HuH-7 (cell line): ENCODE measurements around the gene YPEL2.
"Not testable (repeated sequence)": the region's sequence is repeated elsewhere in the genome, so short reads cannot be mapped to it uniquely, and the experiment has no call there.

Source experiments
- DNase-seq: peaks from one replicate; pipeline ENCODE4 v3.0.0; 2011; ENCODE audit warnings: low spot score

The YPEL2 gene, protein sequence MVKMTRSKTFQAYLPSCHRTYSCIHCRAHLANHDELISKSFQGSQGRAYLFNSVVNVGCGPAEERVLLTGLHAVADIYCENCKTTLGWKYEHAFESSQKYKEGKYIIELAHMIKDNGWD

GRCh38 chr17:59331129-59331928 is at the start of gene YPEL2:
Gene YPEL2 (plus strand): TSS chr17:59331655. CDS start chr17:59353410, 21,755 bp downstream.
- DNase-seq: peak; percentile 99

GRCh38 chr17:59284317-59284716 is 47.1 kb upstream of the YPEL2 start:
- DNase-seq: no peak

DNA sequence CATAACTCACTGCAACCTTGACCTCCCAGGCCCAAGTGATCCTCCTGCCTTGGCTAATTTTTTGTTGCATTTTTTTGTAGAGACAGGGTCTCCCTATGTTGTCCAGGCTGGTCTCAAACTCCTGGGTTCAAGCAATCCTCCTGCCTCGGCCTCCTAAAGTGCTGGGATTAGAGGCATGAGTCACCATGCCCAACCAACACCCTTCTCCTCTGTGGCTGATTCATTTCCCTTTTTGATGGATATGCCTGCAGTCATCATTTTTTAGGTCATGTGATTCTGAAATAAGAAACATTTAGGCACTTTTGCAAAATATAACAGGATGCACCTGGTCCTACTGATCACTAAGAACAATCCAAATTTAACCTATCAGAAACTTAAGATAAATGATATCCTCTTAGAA is 44.0 kb upstream of the YPEL2 start:
- no peak for DNase-seq

GRCh38 chr17:59287891-59288290 is 43.6 kb upstream of the YPEL2 start:
- DNase-seq: no peak

GRCh38 chr17:59289981-59290301 is 41.5 kb upstream of the YPEL2 start:
- DNase-seq: no peak

DNA sequence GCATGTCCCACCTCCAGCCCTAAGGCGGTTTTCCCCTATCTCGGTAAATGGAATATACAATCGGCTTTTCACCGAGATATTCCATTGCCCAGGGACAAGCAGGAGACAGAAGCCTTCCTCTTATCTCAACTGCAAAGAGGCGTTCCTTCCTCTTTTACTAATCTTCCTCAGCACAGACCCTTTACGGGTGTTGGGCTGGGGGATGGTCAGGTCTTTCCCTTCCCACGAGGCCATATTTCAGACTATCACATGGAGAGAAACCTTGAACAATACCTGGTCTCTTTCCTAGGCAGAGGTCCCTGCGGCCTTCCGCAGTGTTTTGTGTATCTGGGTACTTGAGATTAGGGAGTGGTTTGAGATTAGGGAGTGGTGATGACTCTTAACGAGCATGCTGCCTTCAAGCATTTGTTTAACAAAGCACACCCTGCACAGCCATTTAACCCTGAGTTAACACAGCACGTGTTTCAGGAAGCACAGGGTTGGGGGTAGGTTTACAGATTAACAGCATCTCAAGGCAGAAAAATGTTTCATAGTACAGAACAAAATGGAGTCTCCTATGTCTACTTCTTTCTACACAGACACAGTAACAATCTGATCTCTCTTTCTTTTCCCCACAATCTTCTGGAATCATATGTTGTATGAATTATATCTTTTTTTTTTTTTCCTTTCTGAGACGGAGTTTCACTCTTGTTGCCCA is 41.0 kb upstream of the YPEL2 start:
- not testable (repeated sequence) for DNase-seq

DNA sequence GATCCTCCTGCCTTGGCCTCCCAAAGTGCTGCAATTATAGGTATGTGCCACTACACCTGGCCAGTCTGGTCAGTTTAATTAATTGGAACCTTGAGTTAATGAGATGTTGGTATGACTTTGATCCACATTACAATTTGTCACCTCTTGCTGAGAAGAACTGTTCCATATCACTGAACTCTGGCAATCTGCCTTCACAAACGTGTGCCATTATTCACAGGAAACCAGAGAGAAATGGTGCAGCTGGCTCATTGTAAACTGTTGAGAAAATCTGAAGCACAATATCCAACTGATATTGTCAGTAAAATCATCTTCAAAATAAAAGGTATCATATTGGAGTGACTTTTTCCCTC is 39.3 kb upstream of the YPEL2 start:
- no peak for DNase-seq

DNA sequence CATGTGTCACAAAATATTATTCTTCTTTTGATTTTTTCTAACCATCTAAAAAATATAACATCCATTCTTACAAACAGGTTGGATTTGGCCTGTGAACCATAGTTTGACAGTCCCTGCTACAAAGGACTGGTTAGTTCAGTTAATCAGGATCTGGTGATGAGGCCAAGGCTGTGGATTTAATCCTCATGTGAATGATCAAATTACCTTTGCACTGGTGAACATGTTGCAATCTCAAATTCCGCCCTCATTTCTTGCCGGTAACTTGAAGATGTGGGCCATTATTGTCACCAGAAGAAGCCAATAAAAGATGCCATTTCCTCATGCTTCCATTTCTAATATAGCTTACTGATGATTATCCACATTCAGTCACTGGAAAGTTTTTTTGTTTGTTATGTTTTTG is 35.3 kb upstream of the YPEL2 start:
- no peak for DNase-seq

DNA sequence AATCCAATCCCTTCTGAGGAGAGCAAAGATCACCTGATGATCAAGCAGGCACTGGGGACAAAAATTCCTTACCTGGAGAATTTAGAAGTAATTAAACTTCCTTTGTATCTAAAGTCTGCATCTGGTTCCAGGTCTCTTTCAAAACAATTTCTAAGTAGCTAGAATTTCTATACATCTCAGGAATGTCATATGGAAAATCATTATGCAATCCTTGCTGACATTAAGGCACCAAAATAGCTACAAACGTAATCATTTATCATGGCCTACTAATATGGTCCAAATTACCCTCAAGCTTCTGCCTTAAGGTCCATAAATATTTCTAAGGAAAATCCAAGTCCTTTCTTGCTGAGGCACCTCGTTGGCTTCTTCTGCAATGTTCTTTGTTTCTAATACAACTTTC is 32.9 kb upstream of the YPEL2 start:
- no peak for DNase-seq

GRCh38 chr17:59299400-59300092 is 31.9 kb upstream of the YPEL2 start:
- no peak for DNase-seq

DNA sequence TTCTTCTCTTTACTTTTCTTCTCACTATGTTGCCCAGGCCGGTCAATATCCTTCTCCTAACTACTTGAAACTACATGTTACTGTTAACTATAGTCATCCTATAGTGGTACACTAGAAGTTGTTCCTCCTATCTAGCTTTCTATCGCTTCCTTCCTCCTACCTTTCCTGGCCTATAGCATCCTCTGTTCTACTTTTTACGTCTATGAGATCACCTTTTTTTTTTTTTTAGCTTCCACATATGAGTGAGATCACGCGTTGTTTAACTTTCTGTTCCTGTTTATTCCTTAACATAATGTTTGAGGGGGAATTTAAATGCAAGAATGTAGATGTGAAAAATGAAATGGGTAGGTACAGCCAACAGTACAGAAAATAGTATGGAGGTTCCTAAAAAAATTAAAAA is 30.5 kb upstream of the YPEL2 start:
- DNase-seq: no peak

DNA sequence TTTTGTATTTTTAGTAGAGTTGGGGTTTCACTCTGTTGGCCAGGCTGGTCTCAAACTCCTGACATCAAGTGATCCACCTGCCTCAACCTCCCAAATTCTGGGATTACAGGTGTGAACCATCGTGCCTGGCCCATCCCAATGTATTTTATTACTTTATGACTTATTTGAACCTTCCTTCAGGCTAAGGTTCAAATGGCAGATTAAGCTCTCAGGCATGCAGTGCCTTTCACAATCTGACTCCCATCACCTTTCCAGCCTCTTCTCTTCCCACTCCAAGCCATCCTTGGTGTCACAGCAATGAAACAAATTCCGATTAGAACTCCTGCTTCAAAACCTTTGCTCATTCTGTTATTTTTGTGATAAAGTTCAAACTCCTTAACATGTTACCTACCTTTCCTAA is 26.6 kb upstream of the YPEL2 start:
- no peak for DNase-seq

DNA sequence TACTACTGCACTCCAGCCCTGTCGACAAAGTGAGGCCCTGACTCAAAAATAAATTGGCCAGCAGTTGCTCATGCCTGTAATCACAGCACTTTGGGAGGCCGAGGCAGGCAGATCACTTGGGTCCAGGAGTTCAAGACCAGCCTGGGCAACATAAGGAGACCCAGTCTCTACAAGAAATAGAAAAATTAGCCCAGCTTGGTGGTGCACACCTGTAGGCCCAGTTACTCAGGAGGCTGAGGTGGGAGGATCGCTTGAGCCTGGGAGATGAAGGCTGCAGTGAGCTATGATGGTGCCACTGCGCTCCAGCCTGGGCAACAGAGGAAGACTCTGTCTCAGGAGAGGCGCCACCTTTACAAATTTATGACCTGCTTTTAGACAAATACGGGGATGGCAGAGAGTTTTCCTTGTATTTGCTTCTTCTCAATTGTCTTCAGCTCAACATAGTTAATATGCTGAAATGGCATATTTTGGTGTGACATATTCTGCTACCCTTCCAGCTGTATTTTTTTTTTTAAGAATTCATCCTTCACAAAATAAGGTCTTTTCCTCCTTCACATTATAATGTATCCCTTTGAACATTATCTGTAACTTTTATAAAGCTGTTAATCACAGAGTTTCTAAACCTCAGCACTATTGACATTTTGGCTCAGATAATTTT is 21.1 kb upstream of the YPEL2 start:
- DNase-seq: no peak

GRCh38 chr17:59311051-59311468 is 20.4 kb upstream of the YPEL2 start:
- peak; percentile 47 for DNase-seq

DNA sequence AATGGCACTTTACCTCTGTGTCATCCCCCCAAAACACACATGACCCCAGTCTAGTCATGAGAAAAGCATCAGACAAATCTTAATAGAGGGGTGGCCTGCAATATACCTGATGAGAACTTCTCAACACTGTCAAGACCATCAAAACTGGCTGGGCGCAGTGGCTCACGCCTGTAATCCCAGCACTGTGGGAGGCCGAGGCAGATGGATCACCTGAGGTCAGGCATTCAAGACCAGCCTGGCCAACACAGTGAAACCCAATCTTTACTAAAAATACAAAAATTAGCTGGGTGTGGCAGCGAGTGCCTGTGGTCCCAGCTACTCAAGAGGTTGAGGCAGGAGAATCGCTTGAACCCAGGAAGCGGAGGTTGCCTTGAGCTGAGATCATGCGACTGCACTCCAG is 19.9 kb upstream of the YPEL2 start:
- DNase-seq: not testable (repeated sequence)

DNA sequence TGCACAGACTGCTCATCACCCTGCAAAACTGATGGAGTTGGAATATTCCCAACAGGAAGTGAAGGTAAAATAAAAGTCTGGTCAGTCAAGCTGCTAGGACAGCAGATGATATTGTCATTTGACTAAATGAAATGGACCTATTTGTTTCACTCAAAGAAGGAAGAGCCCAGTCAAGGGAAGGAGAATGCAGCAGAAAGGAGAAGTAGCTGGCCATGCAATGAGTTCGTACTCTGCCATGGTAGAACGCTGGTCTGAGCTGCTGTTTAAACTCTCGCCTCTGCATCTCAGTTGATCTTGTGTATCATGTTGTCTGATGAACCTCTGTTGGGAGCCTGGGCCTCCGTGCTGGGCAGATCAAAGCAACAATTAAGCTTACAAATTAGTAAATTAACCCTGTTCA is 15.6 kb upstream of the YPEL2 start:
- no peak for DNase-seq

GRCh38 chr17:59327121-59327980 is 4.1 kb upstream of the YPEL2 start:
- DNase-seq: no peak

- no peak for DNase-seq
Observed at GRCh38 chr17:59327981-59328290, 3.5 kb upstream of the YPEL2 start.

GRCh38 chr17:59328601-59329000 is 2.9 kb upstream of the YPEL2 start:
- DNase-seq: no peak

DNA sequence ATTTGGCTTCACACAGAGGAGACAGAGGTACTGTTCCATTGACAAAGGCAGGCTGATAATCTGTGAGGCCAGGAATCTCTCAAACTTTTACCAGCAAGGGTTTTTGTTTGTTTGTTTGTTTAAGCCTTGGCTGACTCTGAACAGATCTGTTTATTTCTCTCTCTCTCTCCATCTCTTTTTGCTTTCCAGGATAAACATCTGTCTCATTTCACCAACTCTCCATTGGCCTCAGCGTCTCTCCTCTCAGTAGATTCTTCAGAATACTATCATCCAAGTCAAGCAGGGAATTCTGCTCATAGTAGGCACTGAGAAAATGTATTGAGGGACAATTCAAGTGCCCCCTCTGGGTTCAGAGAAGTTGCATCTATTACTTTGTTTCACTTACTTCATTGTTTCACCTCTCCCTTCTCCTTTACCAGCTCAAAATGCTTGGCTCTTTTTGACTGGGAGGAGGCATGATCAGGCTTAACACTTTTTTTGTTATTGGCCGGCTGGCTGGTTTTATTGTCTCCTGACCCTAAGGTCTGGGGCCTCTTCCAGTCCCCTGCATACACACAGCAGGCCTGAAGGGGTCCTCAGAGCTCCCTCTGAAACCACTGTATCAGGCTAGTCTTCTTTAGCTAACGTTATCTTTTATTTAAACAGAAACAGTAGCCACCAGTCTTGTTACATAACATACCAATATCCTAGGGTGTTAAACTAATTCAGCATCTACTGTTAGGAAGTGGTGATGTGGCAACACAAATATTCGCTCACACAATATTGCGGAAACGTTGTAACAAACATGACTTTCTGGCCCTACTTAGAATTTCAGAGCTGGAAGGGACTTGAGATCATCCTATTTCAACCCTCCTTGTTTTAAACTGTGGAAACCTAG is 2.0 kb upstream of the YPEL2 start:
- DNase-seq: peak; percentile 71
